H1 (cell line): ENCODE results near the gene SPTBN1. TPM values are rescaled to one million over a fixed set of nuclear protein-coding genes. Genes with fewer than 3 reads are reported as not detected.

Source experiments
- CTCF ChIA-PET: fragments of 300-600 bp; sonication (Branson Sonifier 250); formaldehyde crosslinking; loops from one replicate; lab custom pipeline; 2021; ENCODE audit not compliant: partially characterized antibody; lab: Charles Lee
- POLR2A ChIA-PET: fragments of 300-600 bp; sonication (Branson Sonifier 250); formaldehyde crosslinking; loops from one replicate; lab custom pipeline; 2021; ENCODE audit warnings: inconsistent platforms; ENCODE audit not compliant: partially characterized antibody; lab: Charles Lee
- DNase-seq, 2 experiments: peaks; one replicate each; pipeline versions ENCODE4 v3.0.0 to v3.0.0-alpha.2; 2010 to 2022; ENCODE audit warnings: low spot score in 2 of 2, low read depth in 1 of 2, mixed read lengths in 1 of 2
- FAIRE-seq: peaks from 2 replicates; lab custom pipeline; 2011; peaks lifted over from hg19 to GRCh38; lab: Jason Lieb, UNC
- H2AFZ ChIP-seq: 2 replicates; pipeline ENCODE4 v1.8.1; 2012; ENCODE audit warnings: low read length, inconsistent platforms
- H2AK5ac ChIP-seq: 2 replicates; pipeline ENCODE4 v1.6.1; 2013; ENCODE audit warnings: low read depth, low read length
- H2BK120ac ChIP-seq: replicated peaks from 2 replicates; pipeline ENCODE3; 2013; ENCODE audit warnings: low read depth, low read length, inconsistent platforms
- H2BK12ac ChIP-seq: 2 replicates; pipeline ENCODE4 v1.6.1; 2013; ENCODE audit warnings: low read depth, low read length
- H2BK15ac ChIP-seq: 2 replicates; pipeline ENCODE4 v1.6.1; 2013; ENCODE audit warnings: low read length
- H2BK20ac ChIP-seq: 2 replicates; pipeline ENCODE4 v1.6.1; 2013; ENCODE audit warnings: low read length
- H2BK5ac ChIP-seq: 2 replicates; pipeline ENCODE4 v1.6.1; 2013; ENCODE audit warnings: low read depth, low read length
- H3K14ac ChIP-seq: 2 replicates; pipeline ENCODE4 v1.6.1; 2013; ENCODE audit warnings: inconsistent platforms; ENCODE audit not compliant: insufficient read length
- H3K18ac ChIP-seq: 2 replicates; pipeline ENCODE4 v1.6.1; 2013; ENCODE audit warnings: low read length; ENCODE audit errors: extremely low read depth
- H3K23ac ChIP-seq: 2 replicates; pipeline ENCODE4 v1.6.1; 2013; ENCODE audit warnings: inconsistent platforms; ENCODE audit not compliant: insufficient read length
- H3K23me2 ChIP-seq: 2 replicates; pipeline ENCODE4 v1.6.1; 2013; ENCODE audit warnings: low read depth, low read length
- H3K27ac ChIP-seq: 2 replicates; pipeline ENCODE4 v1.6.1; 2011; ENCODE audit warnings: low read depth, low read length, inconsistent platforms
- H3K27me3 ChIP-seq, 4 experiments: replicated peaks in 1 of 4; 1 replicate in 1 of 4; 2 replicates in 3 of 4; pipeline versions ENCODE4 v1.6.1 to v1.8.1; 2011 to 2013; ENCODE audit warnings: low read length in 3 of 4, mild to moderate bottlenecking in 3 of 4, inconsistent platforms in 2 of 4, mixed read lengths in 2 of 4, moderate library complexity in 1 of 4; ENCODE audit not compliant: control insufficient read depth in 3 of 4, insufficient read depth in 3 of 4; ENCODE audit errors: extremely low read depth in 1 of 4
- H3K36me3 ChIP-seq, 4 experiments: 2 replicates each; pipeline versions ENCODE4 v1.6.1 to v1.8.1; 2011 to 2013; ENCODE audit warnings: mild to moderate bottlenecking in 4 of 4, low read length in 3 of 4, moderate library complexity in 2 of 4, control low read depth in 1 of 4, inconsistent platforms in 1 of 4; ENCODE audit not compliant: insufficient read depth in 4 of 4, control insufficient read depth in 2 of 4
- H3K4ac ChIP-seq: replicated peaks from 2 replicates; pipeline ENCODE3; 2013; ENCODE audit warnings: low read length, low read depth, mixed read lengths, inconsistent platforms; ENCODE audit not compliant: insufficient read length
- H3K4me1 ChIP-seq, 4 experiments: replicated peaks in 1 of 4; 1 replicate in 1 of 4; 2 replicates in 3 of 4; pipeline versions ENCODE4 v1.6.1 to v1.8.1; 2011 to 2013; ENCODE audit warnings: low read length in 3 of 4, inconsistent platforms in 2 of 4, mixed read lengths in 1 of 4; ENCODE audit not compliant: insufficient read depth in 4 of 4, control insufficient read depth in 3 of 4
- H3K4me2 ChIP-seq, 2 experiments: 2 replicates each; pipeline versions ENCODE4 v1.6.1 to v1.8.1; 2011 to 2013; ENCODE audit warnings: low read depth in 2 of 2, low read length in 2 of 2, control low read depth in 1 of 2, inconsistent platforms in 1 of 2, mild to moderate bottlenecking in 1 of 2; ENCODE audit not compliant: insufficient read depth in 1 of 2
- H3K4me3 ChIP-seq, 4 experiments: fragments of 200-600, 300-600 bp in 1 of 4; sonication (generic), shearing (Covaris generic), sonication (Bioruptor Twin) in 1 of 4; 2 replicates each; pipeline versions ENCODE4 v1.5.1 to v1.8.1; 2011 to 2016; ENCODE audit warnings: low read length in 4 of 4, low read depth in 3 of 4, control low read depth in 2 of 4, inconsistent platforms in 2 of 4, mild to moderate bottlenecking in 2 of 4, mixed read lengths in 1 of 4, moderate library complexity in 1 of 4; ENCODE audit not compliant: insufficient read depth in 2 of 4; ENCODE audit errors: extremely low read depth in 1 of 4
- H3K56ac ChIP-seq: replicated peaks from 2 replicates; pipeline ENCODE3; 2013; ENCODE audit warnings: low read depth, mild to moderate bottlenecking, mixed read lengths, low read length, inconsistent platforms; ENCODE audit not compliant: insufficient read length
- H3K79me1 ChIP-seq: 2 replicates; pipeline ENCODE4 v1.6.1; 2013; ENCODE audit warnings: low read depth, low read length, control low read depth
- H3K79me2 ChIP-seq, 2 experiments: 2 replicates each; pipeline versions ENCODE4 v1.6.1 to v1.8.1; 2012 to 2013; ENCODE audit warnings: low read length in 2 of 2, mild to moderate bottlenecking in 2 of 2, inconsistent platforms in 1 of 2; ENCODE audit not compliant: insufficient read depth in 2 of 2, control insufficient read depth in 1 of 2
- H3K9ac ChIP-seq, 4 experiments: replicated peaks in 1 of 4; 1 replicate in 1 of 4; 2 replicates in 3 of 4; pipeline versions ENCODE4 v1.6.1 to v1.8.1; 2011 to 2013; ENCODE audit warnings: low read depth in 3 of 4, low read length in 3 of 4, control low read depth in 2 of 4, mild to moderate bottlenecking in 2 of 4, moderate library complexity in 2 of 4, inconsistent platforms in 1 of 4; ENCODE audit errors: extremely low read depth in 1 of 4
- H3K9me3 ChIP-seq, 2 experiments: 2 replicates each; pipeline versions ENCODE4 v1.6.1 to v1.8.1; 2012 to 2013; ENCODE audit warnings: mild to moderate bottlenecking in 2 of 2, moderate library complexity in 2 of 2, control low read depth in 1 of 2, inconsistent platforms in 1 of 2, low read depth in 1 of 2, low read length in 1 of 2, mixed read lengths in 1 of 2; ENCODE audit not compliant: insufficient read depth in 2 of 2
- H4K20me1 ChIP-seq, 2 experiments: replicated peaks in 1 of 2; 2 replicates each; pipeline versions ENCODE3 to v1.8.1; 2011 to 2013; ENCODE audit warnings: inconsistent platforms in 2 of 2, low read length in 2 of 2, mild to moderate bottlenecking in 1 of 2; ENCODE audit not compliant: insufficient read depth in 2 of 2, control insufficient read depth in 1 of 2
- H4K5ac ChIP-seq: 2 replicates; pipeline ENCODE4 v1.6.1; 2013; ENCODE audit warnings: low read length, low read depth, mixed read lengths, inconsistent platforms; ENCODE audit not compliant: insufficient read length
- H4K8ac ChIP-seq: 2 replicates; pipeline ENCODE4 v1.8.0; 2013; ENCODE audit warnings: mild to moderate bottlenecking, moderate library complexity, low read length, inconsistent platforms; ENCODE audit not compliant: insufficient read depth; ENCODE audit errors: extremely low read depth
- H4K91ac ChIP-seq: replicated peaks from 2 replicates; pipeline ENCODE3; 2013; ENCODE audit warnings: low read length, mixed read lengths, inconsistent platforms; ENCODE audit not compliant: insufficient read length
- RNF2 ChIP-seq: fragments of 200-900, 300-1000 bp; sonication (generic); IDR thresholded peaks from 2 replicates; pipeline ENCODE4 v1.7.1; 2016; ENCODE audit warnings: borderline replicate concordance, low read depth, mild to moderate bottlenecking, antibody characterized with exemption, low read length; ENCODE audit not compliant: poor library complexity, severe bottlenecking; ENCODE audit errors: missing control alignments
- SIRT6 ChIP-seq: IDR thresholded peaks from one replicate; pipeline ENCODE4 v1.7.1; 2012; ENCODE audit warnings: low read length, inconsistent platforms
- USF2 ChIP-seq: IDR thresholded peaks from 2 replicates; pipeline ENCODE4 v1.6.1; 2011; ENCODE audit warnings: low read length, improper control_type of control experiment
- YY1 ChIP-seq: IDR thresholded peaks from 2 replicates; pipeline ENCODE4 v1.6.1; 2011; ENCODE audit warnings: low read depth, mild to moderate bottlenecking, low read length
- polyA plus RNA-seq, 7 experiments: library from polyadenylated mRNA; depleted of rRNA in 3 of 7; stranded (reverse) in 5 of 7; unstranded in 2 of 7; fragments of >200 nt in 5 of 7; fragments of 200-250 nt in 2 of 7; gene quantifications; 1 replicate in 5 of 7; 2 replicates in 1 of 7; 4 replicates in 1 of 7; pipeline versions ENCODE4 v1.2.1 to v1.2.3, GENCODE V29; 2011 to 2013; ENCODE audit warnings: missing spikeins in 2 of 7, mixed read lengths in 2 of 7
- total RNA-seq: library from RNA; stranded (reverse); fragmentation: NEBNext Ultra II Directional; extraction: Animal tissue kit (Norgen Biotek cat#: 25700); gene quantifications from 2 replicates; pipeline ENCODE4 v1.2.1, GENCODE V29; 2021

Gene SPTBN1
- total and polyA plus RNA-seq, 2 of the 8 experiments (the other 6 are each of a cell fraction or from before 2014, with no cell fraction given), result 31.8 to 180 TPM

DNA sequence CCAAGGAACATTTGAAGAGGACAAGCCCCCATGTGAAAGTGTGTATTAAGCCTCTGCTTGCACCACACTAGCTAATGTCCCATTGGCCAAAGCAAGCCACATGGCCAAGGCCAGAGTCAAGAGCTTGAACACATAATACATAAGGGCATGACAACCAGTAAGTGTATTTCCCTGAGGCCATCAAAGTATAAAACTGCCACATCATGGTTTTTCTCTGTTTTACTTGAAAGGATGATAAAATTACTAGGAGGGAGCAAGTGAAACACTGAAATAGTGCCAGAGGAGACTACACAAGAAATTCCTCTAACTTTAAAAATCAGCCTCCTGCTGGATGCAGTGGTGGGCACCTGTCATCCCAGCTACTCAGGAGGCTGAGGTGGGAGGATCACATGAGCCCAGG lies 236.4 kb downstream of the SPTBN1 start:
- no peaks in the 10 kb centered on the region for H4K20me1 ChIP-seq
- no peak overlapping the region for H3K4me3 ChIP-seq
- no peak for TF ChIP-seq RNF2
- TF ChIP-seq SIRT6, result no peak
- no peak for TF ChIP-seq YY1
- TF ChIP-seq USF2, result no peak
- H2AK5ac ChIP-seq, result no peak overlapping the region
- no peak overlapping the region for H4K8ac ChIP-seq
- H3K4ac ChIP-seq, result no peak overlapping the region
- H2BK120ac ChIP-seq, result no peak overlapping the region
- ChIA-PET POLR2A (no interaction called here), CTCF (interaction anchor here (0.7 to 7.3 kb wide), 5 partner anchors 15 to 146 kb away, joined by 3 to 71 read pairs (median 5); no protein-coding TSS in a partner anchor)
- H2BK12ac ChIP-seq, result no peak overlapping the region
- no peak overlapping the region for H2BK20ac ChIP-seq
- no peak overlapping the region for H3K23ac ChIP-seq
- H2BK5ac ChIP-seq, result no peak overlapping the region
- no peaks in the 10 kb centered on the region for H3K23me2 ChIP-seq
- H3K4me2 ChIP-seq, result no peak overlapping the region
- no peak overlapping the region for H3K56ac ChIP-seq
- H3K27me3 ChIP-seq, result no peaks in the 10 kb centered on the region
- FAIRE-seq, result no peak
- no peak overlapping the region for H3K14ac ChIP-seq
- no peak overlapping the region for H3K27ac ChIP-seq
- H3K36me3 ChIP-seq, result no peaks in the 10 kb centered on the region
- H3K9me3 ChIP-seq, result no peaks in the 10 kb centered on the region
- no peak overlapping the region for H3K18ac ChIP-seq
- H2AFZ ChIP-seq, result no peak overlapping the region
- no peak overlapping the region for H4K5ac ChIP-seq
- H3K9ac ChIP-seq, result no peak overlapping the region
- H3K4me1 ChIP-seq, result no peaks in the 10 kb centered on the region
- H2BK15ac ChIP-seq, result no peak overlapping the region
- no peak overlapping the region for H4K91ac ChIP-seq
- no peaks in the 10 kb centered on the region for H3K79me1 ChIP-seq
- no peak for DNase-seq
- no peaks in the 10 kb centered on the region for H3K79me2 ChIP-seq
